HG02763 (cell line): Measurements from ENCODE around the gene AHRR.

Experiments used
- ATAC-seq: cut with Tn5 transposase; IDR thresholded peaks from one replicate; pipeline ENCODE4 v1.9.1; 2021; ENCODE audit warnings: mild to moderate bottlenecking, moderate library complexity; ENCODE audit not compliant: unreplicated experiment

Gene AHRR

DNA sequence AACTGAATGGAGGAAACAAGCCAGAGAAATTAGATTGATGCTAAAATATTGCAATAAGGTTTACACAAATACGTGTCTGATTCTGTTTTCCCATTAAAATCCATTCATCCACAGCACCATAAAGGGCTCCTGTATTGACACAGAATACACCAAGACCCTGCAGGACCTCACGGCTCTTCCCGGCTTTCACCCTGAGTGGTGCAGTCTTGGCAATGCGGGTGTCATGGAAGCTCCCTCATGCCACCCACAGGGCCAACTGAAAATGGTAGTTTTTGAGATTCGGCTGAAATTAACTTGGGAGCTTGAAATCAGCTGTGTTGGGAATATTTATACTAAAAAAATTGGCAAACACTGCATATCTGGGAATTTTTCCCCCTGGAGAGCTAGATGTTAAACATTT lies 104.2 kb downstream of the AHRR start:
- no peak for ATAC-seq

DNA sequence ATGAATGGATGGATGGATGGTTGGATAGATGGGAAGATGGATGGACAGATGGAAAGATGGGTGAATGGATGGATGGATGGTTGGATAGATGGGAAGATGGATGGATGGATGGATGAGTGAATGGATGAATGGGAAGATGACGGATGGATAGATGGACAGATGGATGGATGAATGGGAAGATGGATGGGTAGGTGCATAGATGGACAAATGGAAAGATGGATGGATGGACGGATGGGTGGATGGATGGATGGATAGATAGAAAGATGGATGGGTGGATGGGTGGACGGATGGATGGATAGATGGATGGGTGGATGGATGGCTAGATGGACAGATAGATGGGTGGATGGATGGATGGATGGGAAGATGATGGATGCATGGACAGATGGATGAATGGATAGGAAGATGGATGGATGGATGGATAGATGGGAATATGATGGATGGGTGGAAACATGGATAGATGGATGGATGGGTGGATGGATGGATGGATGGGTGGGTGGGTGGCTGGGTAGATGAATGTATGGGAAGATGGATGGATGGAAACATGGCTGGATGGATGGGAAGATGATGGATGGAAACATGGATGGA lies 105.0 kb downstream of the AHRR start:
- ATAC-seq: no peak

DNA sequence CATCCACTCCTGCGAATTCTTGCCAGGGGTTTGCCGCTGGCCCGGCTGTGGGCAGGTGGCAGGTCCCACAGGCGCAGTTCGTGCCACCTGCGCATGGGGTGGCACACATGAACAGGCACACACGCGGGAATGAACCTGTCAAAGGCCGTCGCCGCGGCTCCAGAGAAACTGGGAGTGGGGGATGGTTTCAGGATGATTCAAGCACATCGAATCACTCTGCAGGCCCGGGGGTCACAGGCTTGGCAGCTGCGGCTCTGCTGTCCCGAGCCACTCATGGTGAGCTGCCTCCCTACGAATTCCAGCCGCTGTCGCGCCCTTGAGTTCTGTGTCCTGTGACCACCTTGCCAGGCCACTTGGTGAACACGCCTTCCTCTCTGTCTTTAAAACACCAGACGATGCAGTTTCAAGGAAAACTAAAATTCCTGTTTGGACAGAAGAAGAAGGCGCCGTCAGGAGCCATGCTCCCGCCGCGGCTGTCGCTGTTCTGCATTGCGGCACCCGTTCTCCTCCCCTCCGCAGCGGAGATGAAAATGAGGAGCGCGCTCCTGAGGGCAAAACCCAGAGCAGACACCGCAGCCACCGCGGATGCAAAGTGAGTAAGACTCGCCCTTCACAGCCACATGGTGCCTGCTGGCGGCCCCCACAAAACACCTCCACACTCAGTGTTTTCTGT lies 106.0 kb downstream of the AHRR start:
- ATAC-seq: no peak

- no peak for ATAC-seq
Measured at GRCh38 chr5:428219-428618, 106.7 kb downstream of the AHRR start.

DNA sequence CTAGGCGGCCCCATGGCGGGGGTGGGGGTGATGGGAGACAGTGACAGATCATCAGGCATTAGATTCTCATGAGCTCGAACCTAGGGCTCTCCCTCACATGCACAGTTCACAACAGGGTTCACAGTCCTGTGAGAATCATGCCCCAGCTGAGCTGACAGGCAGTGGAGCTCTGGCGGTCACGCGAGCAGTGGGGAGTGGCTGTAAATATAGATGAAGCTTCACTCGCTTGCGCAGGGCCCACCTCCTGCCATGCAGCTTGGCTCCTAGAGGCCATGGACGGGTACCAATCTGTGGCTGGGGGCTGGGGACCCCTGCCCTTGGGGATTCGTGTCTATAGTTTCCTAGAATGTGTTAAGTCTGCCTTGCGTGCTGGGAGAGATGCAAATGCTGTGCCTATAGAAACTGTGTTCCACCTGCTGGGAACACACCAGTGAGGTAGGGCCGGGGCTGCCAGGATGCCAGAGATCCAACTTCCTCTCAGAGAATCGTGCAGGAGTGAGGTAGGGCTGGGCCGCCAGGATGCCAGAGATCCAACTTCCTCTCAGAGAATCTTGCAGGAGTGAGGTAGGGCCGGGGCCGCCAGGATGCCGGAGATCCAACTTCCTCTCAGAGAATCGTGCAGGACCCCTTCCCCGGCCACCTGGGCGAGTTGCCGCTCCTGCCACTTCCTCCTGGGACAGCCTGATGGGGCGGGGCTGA lies 107.4 kb downstream of the AHRR start:
- ATAC-seq: no peak

DNA sequence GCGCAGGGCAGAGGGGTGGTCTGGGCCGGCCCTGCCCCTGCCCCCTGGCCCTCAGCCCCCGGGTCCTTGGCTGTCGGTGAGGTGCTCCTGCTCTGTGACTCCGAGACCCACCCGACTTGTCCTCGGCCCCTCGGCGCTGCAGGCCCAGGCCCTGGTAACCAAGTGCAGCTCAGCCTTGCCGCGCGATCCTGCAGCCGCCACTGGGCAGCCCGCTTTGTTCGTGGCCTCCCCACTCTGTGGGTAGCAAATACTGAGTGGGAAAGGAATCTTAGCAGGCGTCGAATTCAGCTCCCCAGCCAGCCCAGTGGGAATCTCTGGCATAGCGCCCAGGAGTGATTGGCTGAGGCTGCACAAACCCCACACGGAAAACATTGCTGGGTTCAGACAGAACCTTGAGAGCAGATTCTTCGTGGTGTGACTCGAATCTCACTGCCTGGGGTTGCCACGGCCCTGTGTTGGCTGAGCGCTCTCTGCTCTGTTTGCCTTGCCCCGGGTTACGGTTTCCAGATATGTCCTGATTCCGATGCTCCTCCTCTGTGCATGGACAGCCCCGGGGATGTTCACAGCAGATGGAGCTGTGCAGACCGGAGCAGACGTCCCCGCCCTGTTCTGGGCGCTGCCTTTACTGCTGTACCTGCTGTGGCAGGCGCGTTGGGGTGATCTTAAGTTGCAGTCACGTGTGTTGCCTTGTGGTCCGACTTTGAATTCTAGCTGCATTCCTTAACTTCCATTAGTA lies 108.1 kb downstream of the AHRR start:
- no peak for ATAC-seq

DNA sequence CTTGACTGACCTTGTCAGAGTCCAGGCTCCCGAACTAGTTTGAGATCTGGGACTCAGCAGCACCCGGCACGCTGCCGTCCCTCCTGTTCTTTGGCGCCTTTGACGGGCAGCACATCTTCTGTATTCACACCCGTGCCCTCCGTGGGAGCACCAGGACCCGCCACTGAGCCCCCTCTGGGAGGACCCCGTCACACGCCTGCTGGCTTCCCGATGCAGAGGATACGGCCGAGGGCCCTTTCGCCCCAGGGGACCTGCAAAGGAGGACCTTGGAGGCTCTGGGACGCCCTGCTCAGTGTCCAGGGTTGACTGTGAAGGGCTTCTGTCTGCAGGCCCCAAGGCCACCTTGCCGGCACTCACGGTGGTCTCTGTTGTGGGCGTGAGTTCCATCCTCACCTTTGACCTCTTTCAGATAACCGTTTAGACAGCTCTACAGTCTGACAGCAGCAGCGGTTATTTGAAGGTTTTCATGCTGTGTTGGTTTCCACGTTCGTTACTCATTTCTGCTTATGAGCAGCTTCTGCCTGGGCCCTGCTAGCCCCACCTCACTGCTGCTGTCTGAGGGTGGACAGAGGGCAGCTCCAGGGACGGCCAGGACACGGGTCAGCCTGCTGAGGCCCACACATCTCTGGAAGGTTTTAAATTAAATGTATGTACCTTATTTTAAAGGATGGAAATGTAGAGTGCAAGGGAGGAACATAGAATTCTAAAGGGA lies 108.9 kb downstream of the AHRR start:
- ATAC-seq: no peak

DNA sequence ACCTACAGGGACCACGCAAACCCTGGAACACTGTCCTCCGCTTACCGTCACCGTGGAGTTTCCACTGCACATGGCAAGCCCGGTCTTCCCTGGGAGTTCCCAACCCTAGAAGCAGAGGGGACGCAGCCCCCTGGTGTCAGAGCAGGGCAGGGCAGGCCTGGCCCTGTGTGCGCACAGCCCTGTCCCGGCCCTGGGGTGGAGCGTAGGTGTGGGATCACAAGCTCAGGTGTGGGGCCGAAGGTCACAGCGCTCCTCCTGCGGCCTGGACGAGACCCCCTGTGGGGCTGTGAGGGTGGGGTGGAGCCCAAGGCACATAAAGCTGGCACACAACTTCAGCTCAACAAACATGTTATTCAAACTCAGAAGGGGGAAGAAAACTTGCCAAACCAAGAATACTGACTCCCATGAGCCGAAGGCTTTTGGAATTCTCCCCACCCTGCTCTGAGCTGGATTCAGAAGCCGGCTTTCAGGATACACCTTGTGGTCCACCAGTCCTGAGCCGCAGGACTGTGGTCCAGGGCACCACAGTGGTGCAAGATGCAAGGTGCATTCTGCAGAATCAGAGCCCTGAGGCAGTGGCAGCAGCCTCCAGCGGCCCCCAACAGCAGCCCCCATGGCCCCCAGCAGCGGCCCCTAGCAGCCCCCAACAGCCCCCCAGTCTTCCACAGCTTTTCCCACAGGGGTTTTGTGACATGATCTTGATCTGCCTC lies 109.6 kb downstream of the AHRR start:
- ATAC-seq: peak; percentile 88

GRCh38 chr5:431711-432050 lies 110.2 kb downstream of the AHRR start:
- no peak for ATAC-seq

GRCh38 chr5:432201-432927 lies 110.8 kb downstream of the AHRR start:
- ATAC-seq: no peak

DNA sequence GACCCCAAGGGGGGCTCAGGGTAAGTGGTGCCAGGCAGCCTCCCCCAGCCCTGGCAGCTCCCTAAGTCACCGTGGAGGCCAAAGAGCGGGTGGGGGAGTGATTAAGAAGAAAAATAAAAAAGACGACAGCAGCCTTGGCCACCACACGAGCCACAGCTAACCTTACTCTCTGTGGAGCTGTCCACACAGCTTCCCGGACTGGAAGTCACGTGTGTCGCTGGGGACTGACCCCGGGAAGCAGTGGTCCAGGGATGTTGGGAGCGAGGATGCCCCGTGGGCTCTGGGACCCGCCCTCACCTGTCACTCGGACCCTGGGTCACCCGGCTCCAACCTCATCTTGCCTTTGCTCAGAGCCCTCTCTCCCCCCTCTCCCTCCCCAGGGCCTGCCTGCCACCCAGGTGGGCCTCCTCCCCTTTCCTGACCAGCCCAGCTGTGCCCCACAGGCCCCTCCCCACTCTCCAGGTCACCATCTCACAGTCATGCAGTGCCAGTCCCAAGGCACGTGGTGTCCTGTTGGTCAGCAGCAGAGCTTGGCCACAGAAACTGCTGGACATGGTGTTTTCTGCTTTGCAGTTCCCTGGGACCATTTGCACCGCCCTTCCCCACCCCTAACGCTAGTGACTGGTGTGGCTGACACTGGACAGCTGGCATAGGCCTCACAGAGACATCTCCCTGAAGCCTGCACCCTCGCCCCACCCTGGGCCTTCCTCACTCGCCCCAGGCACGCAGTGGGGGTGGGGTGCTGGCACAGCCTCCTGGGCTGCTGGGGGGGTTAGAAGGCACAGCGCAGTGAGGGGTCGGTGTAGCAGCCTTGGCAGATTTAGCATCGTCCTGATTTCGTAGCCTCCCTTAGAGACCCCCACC lies 111.6 kb downstream of the AHRR start:
- ATAC-seq: no peak

DNA sequence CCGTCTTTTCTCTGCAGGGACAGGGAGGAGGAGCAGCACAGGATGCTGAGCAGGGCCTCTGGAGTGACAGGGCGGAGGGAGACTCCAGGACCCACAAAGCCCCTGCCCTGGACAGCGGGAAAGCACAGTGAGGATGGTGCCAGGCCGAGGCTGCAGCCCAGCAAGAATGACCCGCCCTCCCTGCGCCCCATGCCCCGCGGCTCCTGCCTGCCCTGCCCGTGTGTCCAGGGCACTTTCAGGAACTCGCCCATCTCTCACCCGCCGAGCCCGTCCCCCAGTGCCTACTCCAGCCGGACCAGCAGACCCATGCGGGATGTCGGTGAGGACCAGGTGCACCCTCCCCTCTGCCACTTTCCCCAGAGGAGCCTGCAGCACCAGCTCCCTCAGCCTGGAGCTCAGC lies 112.3 kb downstream of the AHRR start:
- no peak for ATAC-seq

DNA sequence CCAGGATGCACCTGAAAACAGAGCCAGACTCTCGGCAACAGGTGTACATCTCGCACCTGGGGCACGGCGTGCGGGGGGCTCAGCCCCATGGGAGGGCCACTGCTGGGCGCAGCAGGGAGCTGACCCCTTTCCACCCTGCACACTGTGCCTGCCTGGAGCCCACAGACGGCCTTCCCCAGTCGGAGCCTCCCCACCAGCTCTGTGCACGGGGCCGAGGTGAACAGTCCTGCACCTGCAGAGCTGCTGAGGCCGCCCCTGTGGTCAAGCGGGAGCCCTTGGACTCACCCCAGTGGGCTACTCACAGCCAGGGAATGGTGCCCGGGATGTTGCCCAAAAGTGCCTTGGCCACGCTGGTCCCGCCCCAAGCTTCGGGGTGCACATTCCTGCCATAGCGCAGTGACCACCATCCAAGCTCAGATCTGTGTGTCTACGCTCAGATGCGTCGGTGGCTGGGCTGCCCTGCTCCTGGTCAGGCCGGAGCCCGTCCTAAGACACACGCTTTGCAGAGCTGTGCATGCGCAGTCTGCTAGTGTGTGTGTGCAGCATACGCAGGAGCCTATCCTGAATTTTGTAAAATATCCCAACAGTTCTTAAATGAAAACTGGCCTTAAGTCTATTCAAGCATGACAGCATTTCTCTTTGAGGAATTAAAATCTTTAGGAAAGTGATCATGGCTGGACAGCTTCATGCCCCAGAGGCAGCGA lies 113.1 kb downstream of the AHRR start:
- ATAC-seq: no peak

DNA sequence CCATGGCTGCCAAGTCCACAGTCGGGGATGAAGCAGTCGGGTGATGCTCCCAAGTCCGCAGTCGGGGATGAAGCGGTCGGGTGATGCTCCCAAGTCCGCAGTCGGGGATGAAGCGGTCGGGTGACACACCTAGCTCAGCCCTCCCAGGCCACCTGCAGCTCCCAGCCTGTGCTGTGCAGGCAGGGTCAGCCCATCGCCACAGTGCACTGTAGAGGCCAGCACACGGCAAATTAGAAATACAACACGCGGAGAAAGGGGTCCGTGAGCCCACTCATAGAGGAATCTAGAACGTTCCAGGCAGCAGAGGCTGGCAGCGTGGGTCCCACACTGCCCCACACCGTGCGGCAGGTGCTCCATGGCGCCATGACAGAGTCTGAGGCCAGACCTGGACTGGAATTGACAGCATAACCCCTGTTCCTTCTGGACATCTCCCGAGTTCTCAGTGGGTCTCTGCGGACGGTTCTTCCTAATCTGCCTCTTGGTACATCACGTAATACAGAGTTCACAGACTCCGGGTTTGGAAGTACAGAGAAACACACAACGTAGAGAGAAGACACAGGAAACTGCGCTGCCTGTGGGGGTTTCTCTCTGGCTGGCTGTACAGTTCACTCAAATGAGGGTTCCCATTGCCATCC lies 113.8 kb downstream of the AHRR start:
- no peak for ATAC-seq

DNA sequence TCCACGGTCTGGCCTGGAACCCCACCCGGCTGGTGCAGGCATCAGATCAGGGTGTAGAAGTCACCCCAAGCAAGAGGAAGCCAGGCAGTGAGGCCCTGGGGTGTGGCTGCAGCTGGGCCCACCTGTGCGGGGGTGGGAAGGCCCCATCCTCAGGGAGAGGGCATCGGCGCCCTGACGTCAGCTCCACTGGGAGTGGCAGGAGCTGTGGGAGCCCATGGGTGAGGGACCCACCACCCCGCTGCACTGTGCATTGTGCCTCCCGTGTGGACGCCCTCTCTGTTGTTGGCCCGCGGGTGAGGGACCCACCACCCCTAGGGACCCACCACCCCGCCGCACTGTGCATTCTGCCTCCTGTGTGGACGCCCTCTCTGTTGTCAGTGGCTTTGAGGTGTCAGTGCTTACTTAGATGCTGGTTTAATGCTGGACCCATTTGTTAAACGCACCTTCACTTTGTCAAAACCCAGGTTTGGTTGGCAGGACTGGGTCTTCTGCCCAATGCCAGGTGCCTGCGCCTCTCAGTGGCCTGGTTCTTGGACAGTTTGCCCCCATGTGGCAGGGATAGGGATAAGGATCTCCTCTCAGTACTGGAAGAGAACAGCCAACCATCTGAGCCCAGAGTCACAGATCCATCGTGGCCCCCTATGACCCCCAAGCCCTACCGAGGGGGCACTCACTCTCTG lies 114.6 kb downstream of the AHRR start:
- no peak for ATAC-seq

GRCh38 chr5:436641-436975 lies 115.1 kb downstream of the AHRR start:
- ATAC-seq: no peak

- no peak for ATAC-seq
Measured at GRCh38 chr5:437281-437771, 115.8 kb downstream of the AHRR start.
